ENCODE measurements around the gene PLEKHJ1.

DNA sequence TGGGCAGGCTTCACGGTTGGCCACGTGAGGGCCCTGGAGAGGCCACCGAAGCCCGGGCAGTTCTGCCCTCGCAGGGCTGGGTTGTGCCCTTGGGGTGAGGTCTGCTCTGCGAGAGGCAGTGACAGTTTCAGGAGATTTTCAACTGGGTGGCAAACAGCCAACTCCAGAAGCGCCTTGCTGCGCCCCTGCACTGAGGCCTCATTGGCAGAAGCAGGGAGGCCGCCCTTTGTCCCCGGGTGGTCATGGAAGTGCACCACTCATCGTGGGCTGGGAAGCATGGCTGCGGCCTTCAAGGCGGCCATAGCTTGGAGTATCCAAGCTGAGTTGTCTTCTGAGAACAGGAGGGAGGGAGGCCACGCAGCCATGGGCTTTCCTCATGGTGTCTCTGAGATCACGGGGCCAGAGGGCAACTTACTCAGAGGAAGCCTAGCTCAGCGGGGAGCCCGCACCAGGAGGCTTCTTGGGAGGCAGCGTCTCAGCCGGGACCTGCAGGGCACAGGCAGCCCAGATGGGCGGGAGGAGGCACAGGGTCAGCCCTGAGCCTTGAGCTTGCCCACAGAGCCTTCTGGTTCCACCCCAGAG is 14.8 kb downstream of the PLEKHJ1 start:
- TF ChIP-seq CTCF (IDR thresholded peaks at IDR 0.05) (no peak), POLR2AphosphoS5 (IDR thresholded peaks at IDR 0.05) (no peak), POLR2A (IDR thresholded peaks at IDR 0.05) (no peak), EP300 (IDR thresholded peaks at IDR 0.05) (no peak)
